AML-193 (cell line): ENCODE measurements around the gene VPS54.
"Not testable (repeated sequence)": the region's sequence is repeated elsewhere in the genome, so short reads cannot be mapped to it uniquely, and the experiment has no call there.

Experiments used
- DNase-seq, 2 experiments: peaks; one replicate each; lab custom pipeline; 2025; lab: John Stamatoyannopoulos, UW

Gene VPS54

DNA sequence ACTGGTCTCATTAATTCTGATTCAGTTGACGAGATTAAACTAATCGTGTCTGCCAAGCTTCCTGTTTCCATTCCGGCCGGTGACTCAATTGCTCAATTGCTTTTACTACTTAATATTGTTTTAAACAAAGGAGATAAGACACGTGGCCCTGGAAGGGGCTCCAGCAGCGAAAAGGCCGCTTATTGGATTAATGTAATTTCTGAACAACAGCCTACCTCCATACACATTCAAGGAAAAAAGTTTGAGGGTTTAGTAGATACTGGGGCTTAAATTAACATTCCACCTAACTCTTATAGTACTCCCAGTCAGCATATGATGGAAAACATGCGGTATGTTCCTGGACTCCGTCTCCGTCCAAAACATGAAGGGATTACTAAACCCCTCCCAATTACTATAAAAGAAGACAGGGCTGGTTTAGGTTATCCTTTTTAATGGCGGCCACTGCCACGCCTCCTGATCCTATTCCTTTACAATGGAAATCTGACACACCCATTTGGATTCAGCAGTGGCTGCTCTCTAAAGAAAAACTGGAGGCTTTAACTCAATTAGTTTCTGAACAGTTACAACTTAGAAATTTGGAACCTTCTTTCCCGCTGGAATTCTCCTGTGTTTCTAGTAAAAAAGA is 27.1 kb downstream of the VPS54 start:
- no peak for DNase-seq

DNA sequence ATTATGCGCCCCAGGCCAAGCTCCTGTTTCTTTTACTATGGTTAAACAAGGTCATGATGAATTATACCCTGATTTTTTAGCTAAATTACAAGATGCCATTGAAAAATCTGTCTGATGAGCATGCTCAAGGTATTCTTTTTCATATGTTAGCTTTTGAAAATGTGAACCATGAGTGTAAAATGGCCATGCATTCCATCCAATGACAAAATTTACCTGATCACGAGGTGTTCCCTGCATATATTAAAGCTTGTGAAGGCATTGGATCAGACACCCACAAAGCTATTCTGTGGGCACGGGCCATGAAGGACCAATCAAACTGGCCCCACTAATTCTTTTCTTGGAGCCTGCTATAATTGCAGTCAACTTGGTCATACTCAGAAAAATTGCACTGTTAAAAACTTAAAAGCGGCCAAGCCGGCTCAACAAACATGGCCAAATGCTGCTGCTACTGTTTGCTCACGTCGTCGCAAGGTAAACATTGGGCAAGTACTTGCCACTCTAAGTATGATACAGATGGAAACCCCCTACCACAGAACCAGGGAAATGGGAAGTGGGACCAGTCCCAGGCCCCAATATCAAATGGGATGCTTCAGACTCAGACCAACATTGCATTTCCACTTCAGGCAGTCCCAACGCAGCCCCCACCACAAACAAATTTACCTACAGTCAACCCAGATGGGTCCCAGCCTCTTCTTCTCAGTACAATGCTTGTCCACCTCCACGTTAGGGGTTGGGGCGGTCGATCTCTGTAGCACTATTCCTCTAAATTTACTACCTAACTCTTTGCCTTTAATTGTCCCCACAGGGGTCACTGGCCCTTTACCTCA is 27.8 kb downstream of the VPS54 start:
- DNase-seq = not testable (repeated sequence)

DNA sequence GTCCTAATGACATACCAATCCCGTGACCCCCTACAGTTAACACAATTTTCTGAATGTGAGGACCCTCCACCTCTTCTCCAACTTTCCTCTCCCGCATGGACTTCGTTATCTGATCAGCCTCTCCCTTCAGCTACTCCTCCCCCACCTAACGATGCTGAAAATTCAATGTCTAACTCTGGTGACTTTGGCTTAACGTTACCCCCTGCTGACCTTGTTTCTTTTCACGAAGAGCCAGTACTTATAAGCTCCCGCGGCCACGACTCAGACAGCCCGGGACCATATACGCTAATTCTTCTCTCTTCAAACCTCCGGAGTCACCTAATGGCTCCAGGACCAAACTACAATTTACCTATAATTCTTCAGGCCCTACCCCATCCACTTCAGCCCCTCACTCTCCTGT is 29.2 kb downstream of the VPS54 start:
- no peak for DNase-seq

DNA sequence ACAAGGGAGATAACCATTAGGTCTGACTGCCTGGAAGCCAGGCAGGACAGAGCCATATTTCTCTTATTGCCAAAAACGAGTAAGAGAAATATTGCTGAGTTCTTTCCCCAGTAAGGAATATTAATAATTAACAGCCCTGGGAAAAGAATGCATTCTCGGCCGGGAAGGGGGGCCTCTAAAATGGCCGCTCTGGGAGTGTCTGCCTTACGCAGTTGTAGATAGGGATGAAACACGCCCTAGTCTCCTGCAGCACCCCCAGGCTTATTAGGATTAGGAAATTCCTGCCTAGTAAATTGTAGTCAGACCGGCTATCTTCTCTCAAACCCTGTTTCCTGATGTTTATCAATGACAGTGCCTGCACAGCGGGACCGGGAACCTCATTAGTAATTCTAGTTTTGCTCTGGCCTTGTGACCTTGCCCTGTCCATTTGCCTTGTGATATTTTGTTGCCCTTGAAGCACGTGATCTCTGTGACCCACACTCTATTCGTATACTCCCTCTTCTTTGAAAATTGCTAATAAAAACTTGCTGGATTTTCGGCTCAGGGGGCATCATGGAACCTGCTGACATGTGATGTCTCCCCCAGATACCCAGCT is 30.3 kb downstream of the VPS54 start:
- DNase-seq = not testable (repeated sequence)

GRCh38 chr2:63984606-63985359 is 34.4 kb downstream of the VPS54 start:
- DNase-seq = no peak

DNA sequence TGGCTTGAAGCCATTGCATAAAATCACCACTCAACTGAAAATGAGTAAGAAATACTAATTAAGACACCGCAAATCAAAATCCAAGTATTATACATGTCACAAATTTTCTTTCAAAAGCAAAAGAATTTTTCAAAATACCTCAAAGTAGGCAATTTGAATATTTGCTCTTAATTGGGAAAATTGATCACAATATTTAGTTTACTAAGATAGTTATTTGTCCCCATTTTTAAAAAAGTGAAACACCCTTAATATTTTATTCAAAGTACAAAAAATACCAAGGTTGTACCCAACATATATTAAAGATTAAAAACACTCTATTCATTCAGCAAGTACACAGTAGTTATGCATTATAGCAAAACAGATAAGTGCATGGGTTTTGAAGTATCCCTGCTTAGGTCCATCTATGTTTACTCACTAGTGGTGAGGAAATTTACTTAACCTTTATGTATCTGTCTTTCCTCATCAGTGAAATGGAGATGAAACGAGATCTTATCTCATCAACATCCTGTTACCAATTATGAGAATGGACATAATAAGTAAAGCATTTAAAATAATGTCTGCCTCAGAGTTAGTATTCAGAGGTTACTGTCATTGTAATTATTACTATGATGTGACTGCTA is 35.1 kb downstream of the VPS54 start:
- DNase-seq = no peak

DNA sequence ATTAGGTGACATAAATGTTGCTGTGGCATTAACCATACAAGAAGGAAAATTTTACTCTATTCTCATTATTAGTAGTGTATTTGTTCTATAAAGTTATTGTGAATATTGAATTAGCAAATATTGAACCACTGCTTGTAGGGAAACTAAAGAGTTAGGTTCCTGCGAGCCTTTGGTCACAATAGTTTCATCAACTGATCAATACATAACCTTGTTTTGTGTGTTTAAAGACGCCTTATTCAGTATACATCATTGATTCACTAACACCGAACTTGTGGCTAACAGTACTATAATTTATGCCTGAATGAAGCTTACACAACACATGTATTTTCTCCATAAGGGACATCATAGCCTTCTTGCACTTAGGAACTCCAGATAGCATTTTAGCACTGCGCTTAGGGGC is 36.9 kb downstream of the VPS54 start:
- no peak for DNase-seq

GRCh38 chr2:63981702-63982103 is 37.5 kb downstream of the VPS54 start:
- no peak for DNase-seq

DNA sequence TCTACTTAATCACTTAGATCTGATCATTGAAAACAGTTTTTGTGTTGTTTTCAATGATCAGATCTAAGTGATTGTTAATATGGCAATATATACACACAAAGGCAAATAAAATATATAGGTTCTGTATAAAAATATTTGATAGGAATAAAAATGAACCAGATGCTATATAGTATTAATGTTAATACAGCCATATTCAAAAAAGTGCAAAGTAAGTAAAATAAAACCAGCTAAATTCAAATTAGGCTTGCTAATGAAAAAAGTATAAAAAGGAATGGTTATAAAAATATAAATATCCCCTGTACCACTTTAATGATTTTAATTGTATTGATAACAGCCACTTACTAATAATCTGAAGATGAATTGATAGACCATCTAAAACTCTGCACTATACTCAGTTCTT is 38.4 kb downstream of the VPS54 start:
- no peak for DNase-seq

DNA sequence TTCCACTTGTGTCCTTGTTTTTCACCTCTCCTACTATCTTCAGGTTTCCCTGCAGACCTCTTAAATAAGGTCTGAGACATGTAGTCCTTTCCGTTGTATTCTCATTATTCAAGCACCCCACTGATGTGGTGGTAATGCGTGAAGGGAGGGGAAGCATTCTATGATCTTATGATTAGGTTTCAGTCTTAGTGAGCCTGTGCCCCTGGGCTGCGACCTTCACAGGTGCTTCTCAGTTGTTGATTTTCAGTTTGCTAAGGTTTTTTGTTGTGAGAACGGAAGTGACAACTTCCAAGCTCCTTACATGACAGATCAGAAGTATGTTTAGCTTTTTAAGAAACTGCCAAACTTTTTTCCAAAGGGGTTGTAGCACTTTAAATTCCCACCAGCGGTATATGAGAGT is 41.3 kb downstream of the VPS54 start:
- no peak for DNase-seq

- no peak for DNase-seq
Measured at GRCh38 chr2:63976125-63976510, 43.1 kb downstream of the VPS54 start.

GRCh38 chr2:63975437-63976124 is 43.6 kb downstream of the VPS54 start:
- DNase-seq = no peak

GRCh38 chr2:63975036-63975435 is 44.2 kb downstream of the VPS54 start:
- not testable (repeated sequence) for DNase-seq

- no peak for DNase-seq
Measured at GRCh38 chr2:63962186-63962585, 57.0 kb downstream of the VPS54 start.

- DNase-seq = no peak
Measured at GRCh38 chr2:63950414-63950813, 68.8 kb downstream of the VPS54 start.

- DNase-seq = no peak
Measured at GRCh38 chr2:63942788-63943187, 76.4 kb downstream of the VPS54 start.

DNA sequence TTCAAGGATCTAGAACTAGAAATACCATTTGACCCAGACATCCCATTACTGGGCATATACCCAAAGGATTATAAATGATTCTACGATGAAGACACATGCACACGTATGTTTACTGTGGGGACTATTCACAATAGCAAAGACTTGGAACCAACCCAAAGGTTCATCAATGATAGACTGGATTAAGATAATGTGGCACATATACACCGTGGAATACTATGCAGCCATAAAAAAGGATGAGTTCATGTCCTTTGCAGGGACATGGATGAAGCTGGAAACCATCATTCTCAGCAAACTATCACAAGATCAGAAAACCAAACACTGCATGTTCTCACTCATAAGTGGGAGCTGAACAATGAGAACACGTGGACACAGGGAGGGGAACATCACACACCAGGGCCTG is 87.1 kb downstream of the VPS54 start:
- not testable (repeated sequence) for DNase-seq

GRCh38 chr2:63926815-63927214 is 92.4 kb downstream of the VPS54 start:
- no peak for DNase-seq

DNA sequence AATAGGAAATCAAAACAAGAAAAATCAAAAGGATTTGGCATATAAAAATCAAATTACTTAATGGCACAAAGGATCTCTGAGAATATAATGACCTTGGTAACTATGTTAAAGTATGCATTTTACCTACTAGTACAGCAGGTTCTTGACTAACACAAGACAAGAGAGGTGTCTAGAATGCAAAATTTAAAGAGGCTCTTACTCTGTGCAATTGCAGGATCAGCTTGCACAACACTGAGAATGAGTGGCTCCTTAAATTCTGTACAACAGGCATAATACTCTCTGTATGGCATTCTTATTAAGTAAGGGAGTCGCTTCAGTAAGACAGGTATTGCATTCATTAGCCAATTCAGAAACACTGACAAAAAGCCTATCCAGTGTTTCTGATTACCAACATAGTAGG is 104.9 kb downstream of the VPS54 start:
- no peak for DNase-seq

DNA sequence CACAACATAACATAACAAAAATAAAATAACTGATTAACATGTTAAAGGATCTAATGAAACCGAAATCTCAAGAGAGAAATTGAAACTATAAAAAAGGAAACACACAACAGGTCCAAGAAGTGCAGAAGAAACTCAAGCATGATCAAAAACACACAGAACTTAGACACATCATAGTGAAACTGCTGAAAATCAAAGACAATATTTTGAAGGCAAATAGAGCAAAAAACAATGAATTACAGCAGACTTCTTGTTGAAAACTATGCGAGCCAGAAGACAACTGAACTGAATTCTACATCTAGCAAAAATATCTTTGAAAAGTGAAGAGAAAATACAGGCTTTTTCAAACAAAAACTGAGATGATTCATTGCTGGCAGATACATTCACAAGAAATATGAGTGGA is 116.2 kb downstream of the VPS54 start:
- no peak for DNase-seq

- DNase-seq = no peak
Measured at GRCh38 chr2:63902149-63902548, 117.1 kb downstream of the VPS54 start.

- no peak for DNase-seq
Measured at GRCh38 chr2:63899639-63900038, 119.6 kb downstream of the VPS54 start.
